HG03432 (cell line): ENCODE results near the gene DIABLO.
"Not testable (repeated sequence)": the region's sequence is repeated elsewhere in the genome, so short reads cannot be mapped to it uniquely, and the experiment has no call there.

ENCODE experiments used
- ATAC-seq: cut with Tn5 transposase; IDR thresholded peaks from one replicate; pipeline ENCODE4 v1.9.1; 2021; ENCODE audit warnings: mild to moderate bottlenecking, moderate library complexity; ENCODE audit not compliant: unreplicated experiment

The DIABLO gene

DNA sequence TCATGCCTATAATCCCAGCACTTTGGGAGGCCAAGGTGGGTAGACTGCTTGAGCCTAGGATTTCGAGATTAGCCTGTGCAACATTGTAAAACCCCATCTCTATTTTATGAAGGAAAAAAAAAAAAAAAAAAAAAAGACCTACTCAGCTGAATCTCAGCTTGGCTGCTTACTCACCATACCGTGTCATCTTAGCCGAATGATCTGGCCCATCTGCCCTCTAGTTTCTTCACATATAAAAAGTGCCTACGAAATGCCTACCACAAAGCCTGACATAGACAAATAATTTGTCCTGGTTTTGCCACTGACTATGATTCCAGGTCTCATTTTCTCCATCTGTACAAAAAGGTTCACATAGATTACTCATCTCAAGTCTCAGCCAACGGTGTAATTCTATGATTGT lies 10.1 kb downstream of the DIABLO start:
- ATAC-seq = no peak

GRCh38 chr12:122208073-122208820 lies 17.6 kb downstream of the DIABLO start:
- no peak for ATAC-seq

GRCh38 chr12:122207391-122207790 lies 18.5 kb downstream of the DIABLO start:
- ATAC-seq = no peak

- no peak for ATAC-seq
These were observed 18.9 kb downstream of the DIABLO start for GRCh38 chr12:122206976-122207375.

DNA sequence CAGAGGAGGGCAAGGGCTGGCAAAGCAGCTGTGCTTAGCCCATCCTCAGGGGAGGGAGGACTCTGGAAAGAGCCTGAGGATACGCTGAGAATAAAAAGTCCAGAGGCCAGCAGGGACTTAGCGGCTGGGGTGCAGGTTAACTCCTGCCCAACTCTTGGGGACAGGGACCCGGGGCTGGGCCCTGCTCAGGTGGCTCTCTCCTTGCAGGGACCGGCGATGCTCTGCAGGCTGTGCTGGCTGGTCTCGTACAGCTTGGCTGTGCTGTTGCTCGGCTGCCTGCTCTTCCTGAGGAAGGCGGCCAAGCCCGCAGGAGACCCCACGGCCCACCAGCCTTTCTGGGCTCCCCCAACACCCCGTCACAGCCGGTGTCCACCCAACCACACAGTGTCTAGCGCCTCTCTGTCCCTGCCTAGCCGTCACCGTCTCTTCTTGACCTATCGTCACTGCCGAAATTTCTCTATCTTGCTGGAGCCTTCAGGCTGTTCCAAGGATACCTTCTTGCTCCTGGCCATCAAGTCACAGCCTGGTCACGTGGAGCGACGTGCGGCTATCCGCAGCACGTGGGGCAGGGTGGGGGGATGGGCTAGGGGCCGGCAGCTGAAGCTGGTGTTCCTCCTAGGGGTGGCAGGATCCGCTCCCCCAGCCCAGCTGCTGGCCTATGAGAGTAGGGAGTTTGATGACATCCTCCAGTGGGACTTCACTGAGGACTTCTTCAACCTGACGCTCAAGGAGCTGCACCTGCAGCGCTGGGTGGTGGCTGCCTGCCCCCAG lies 19.6 kb downstream of the DIABLO start:
- ATAC-seq = no peak

GRCh38 chr12:122205053-122205925 lies 20.6 kb downstream of the DIABLO start:
- no peak for ATAC-seq

DNA sequence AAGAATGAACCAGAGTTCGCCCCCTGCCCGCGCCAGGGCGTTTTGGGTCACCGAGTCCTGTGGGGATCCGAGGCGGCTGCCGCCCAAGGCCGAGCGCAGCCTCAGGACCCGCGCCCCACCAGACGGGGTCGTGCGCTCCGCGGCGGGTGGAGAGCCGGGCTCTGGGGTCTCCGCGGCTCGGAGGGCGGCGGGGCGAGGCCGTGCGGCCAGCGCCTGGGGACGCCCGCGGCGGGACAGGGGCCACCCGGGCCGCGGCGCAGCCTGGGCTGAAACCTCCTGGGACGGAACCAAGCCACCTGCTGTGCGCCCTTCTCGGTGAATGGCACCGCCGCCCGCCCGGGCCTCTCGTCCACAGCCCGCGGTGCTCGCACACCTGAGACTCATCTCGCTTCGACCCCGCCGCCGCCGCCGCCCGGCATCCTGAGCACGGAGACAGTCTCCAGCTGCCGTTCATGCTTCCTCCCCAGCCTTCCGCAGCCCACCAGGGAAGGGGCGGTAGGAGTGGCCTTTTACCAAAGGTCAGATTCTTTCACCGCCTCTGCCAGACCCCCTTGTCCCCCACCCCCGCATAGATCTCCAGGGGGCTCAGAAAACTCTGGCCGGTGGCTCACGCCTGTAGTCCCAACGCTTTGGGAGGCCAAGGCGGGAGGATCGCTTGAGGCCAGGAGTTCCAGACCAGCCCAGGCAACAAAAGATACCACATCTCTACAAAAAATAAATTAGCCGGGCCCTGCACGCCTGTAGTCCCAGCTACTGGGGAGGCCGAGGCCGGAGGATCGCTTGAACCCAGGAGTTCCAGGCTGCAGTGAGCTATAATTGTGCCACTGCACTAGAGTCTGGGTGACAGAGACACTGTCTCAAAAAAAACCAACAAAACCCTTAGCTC lies 21.4 kb downstream of the DIABLO start:
- ATAC-seq = no peak

- ATAC-seq = peak; percentile 45
These were observed 22.3 kb downstream of the DIABLO start, which contains the start of gene B3GNT4 for GRCh38 chr12:122203301-122204166. Gene B3GNT4, plus strand, starts transcription at chr12:122203709. Its CDS starts 910 bp downstream, at chr12:122204619.

GRCh38 chr12:122202811-122203210 lies 23.0 kb downstream of the DIABLO start:
- not testable (repeated sequence) for ATAC-seq

DNA sequence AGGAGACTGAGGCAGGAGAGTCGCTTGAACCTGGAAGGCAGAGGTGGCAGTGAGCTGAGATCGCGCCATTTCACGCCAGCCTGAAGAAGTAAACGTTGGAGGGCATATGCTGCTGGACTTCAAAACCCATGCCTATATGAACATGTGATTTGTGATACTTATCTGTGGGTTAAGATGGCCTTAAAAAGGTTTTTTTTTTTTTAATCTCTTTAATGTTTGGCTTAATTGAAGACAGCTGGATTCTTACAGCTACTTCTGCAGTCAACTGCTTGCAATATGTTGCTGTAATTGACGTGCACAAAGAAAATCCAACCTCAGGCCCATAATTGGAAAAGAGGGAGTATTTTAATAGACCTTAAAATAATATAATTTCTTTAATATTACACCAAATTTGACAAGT lies 23.8 kb downstream of the DIABLO start:
- ATAC-seq = no peak

DNA sequence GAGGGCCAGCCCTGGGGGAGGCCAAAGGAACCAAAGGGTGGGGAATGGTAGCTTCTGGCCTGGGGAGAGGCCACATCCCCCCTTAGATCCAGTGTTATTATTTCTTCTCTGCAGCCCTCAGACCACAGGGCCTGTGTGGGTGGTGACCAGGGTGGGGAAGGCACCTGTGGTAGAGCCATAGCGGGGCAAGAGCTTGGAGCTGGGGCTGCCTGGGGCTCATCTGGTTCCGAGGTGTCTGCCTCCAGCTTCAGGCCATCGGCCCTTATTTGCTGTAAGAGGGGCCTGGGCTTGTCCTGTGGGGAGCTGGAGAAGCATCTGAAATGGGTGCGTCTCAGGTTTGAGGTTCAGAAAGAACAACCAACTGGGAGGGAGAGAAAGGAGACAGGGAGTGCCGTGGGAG lies 24.5 kb downstream of the DIABLO start:
- ATAC-seq = no peak

- no peak for ATAC-seq
These were observed 25.2 kb downstream of the DIABLO start for GRCh38 chr12:122200541-122201175.

- ATAC-seq = no peak
These were observed 26.1 kb downstream of the DIABLO start for GRCh38 chr12:122199484-122200355.

DNA sequence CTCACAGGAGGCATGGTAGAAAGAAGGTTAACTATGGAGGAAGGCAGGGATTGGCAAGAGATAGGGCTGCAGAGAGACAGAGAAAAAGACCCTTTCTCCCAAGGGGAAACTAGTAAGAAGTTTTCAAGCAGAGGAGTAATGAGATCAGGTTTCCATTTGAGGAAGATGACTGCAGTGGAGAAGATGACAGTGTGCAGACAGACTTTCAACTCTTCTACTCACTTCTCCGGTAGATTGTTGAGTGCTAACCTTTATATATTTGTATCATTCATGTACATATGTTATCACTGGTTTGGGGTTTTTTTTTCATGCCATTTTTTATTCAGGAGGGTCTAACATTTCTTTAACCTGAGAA lies 28.3 kb downstream of the DIABLO start:
- no peak for ATAC-seq

- ATAC-seq = no peak
These were observed 30.4 kb downstream of the DIABLO start for GRCh38 chr12:122195405-122195804.

- ATAC-seq = no peak
These were observed 31.0 kb downstream of the DIABLO start for GRCh38 chr12:122194804-122195203.

- ATAC-seq = no peak
These were observed 33.4 kb downstream of the DIABLO start for GRCh38 chr12:122192441-122192840.
